ENCODE data around the gene APEH.

GRCh38 chr3:49707113-49707480, 32.9 kb downstream of the APEH start:
- no peak for TF ChIP-seq CTCF (IDR thresholded peaks at IDR 0.05)
- no peak for TF ChIP-seq POLR2A (IDR thresholded peaks at IDR 0.05)

Measured in adrenal gland (tissue), 5 donors.